ENCODE results near the gene AMZ2. TPM values are rescaled to one million over a fixed set of nuclear protein-coding genes. Genes with fewer than 3 reads are reported as not detected.
A peak's percentile ranks its signal among the peaks of the same experiment; 100 is the strongest.

Gene AMZ2
- total RNA-seq, 1 experiment from 2014 or later, result 59.6 TPM

DNA sequence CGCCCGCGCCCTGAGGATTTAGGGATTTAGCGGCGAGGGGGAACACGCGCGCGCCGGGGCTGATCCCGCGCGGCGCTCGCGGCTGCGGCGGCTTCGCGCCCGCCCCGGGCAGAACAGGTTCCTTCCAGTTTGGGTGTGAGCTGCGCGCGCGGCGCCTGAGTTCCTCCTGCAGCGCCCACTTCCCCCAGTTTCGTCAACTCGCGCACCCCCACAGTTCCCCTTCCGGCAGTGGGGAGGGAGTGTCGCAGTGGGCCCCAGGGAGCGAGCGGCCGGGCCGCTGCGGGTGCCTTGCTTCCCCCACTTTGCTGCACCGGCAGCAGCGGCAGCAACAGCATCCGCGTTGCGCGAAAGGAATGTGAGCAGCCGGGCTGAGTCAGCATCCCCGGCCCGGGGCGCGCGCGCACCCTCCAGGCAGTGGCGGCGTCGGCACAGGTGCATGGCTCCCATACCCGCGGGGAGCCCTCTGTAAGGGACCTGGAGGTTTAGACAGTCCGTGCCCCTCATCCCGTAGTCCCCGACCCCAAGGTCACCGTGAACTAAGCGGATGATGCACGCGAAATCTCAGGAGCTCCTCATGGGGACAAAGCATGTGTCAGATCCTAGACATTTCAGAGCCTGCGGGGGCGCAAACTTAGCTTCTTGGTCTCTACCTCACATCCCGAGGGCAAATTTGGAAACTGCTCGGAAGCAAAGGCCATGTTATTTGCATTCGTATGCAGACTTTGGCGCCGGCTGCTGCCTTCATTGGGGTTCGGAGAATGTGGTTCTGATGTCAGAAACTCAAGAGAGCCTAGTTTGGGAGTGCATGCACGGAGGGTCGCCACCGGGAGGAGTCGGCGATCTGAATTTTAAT lies 44.2 kb downstream of the AMZ2 start:
- no peak for TF ChIP-seq SIN3A (IDR thresholded peaks at IDR 0.05; ENCODE audit: borderline replicate concordance, insufficient read depth, low read depth, low read length)
- no peak for TF ChIP-seq POLR2AphosphoS5 (IDR thresholded peaks at IDR 0.05; ENCODE audit: low read depth, low read length)
- no peak for TF ChIP-seq TCF7L2 (IDR thresholded peaks at IDR 0.05; ENCODE audit: low read depth, low read length)
- TF ChIP-seq, protein P1, sequence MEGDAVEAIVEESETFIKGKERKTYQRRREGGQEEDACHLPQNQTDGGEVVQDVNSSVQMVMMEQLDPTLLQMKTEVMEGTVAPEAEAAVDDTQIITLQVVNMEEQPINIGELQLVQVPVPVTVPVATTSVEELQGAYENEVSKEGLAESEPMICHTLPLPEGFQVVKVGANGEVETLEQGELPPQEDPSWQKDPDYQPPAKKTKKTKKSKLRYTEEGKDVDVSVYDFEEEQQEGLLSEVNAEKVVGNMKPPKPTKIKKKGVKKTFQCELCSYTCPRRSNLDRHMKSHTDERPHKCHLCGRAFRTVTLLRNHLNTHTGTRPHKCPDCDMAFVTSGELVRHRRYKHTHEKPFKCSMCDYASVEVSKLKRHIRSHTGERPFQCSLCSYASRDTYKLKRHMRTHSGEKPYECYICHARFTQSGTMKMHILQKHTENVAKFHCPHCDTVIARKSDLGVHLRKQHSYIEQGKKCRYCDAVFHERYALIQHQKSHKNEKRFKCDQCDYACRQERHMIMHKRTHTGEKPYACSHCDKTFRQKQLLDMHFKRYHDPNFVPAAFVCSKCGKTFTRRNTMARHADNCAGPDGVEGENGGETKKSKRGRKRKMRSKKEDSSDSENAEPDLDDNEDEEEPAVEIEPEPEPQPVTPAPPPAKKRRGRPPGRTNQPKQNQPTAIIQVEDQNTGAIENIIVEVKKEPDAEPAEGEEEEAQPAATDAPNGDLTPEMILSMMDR (IDR thresholded peaks at IDR 0.05), result no peak; the same call in 1 of the 2 replicates
- TF ChIP-seq, protein P2, sequence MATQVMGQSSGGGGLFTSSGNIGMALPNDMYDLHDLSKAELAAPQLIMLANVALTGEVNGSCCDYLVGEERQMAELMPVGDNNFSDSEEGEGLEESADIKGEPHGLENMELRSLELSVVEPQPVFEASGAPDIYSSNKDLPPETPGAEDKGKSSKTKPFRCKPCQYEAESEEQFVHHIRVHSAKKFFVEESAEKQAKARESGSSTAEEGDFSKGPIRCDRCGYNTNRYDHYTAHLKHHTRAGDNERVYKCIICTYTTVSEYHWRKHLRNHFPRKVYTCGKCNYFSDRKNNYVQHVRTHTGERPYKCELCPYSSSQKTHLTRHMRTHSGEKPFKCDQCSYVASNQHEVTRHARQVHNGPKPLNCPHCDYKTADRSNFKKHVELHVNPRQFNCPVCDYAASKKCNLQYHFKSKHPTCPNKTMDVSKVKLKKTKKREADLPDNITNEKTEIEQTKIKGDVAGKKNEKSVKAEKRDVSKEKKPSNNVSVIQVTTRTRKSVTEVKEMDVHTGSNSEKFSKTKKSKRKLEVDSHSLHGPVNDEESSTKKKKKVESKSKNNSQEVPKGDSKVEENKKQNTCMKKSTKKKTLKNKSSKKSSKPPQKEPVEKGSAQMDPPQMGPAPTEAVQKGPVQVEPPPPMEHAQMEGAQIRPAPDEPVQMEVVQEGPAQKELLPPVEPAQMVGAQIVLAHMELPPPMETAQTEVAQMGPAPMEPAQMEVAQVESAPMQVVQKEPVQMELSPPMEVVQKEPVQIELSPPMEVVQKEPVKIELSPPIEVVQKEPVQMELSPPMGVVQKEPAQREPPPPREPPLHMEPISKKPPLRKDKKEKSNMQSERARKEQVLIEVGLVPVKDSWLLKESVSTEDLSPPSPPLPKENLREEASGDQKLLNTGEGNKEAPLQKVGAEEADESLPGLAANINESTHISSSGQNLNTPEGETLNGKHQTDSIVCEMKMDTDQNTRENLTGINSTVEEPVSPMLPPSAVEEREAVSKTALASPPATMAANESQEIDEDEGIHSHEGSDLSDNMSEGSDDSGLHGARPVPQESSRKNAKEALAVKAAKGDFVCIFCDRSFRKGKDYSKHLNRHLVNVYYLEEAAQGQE (IDR thresholded peaks at IDR 0.05; ENCODE audit: insufficient read depth in 1 of 2, low read depth in 2 of 2, low read length in 1 of 2), result no peak
- H3K27ac ChIP-seq (ENCODE audit: low read length), result no peak overlapping the region
- H3K9me3 ChIP-seq (ENCODE audit: control insufficient read depth, insufficient read depth, low read depth, low read length), result no peaks in the 10 kb centered on the region
- no TSS peak for BruUV-seq (replicated peaks)
- no peaks in the 10 kb centered on the region for H3K36me3 ChIP-seq (ENCODE audit: control insufficient read depth, insufficient read depth, low read length)
- in situ Hi-C loops (cut with HindIII; ENCODE audit: low pct_unique_long_range_greater_than_20kb, low sequenced_read_pairs) (no loop called here), intact Hi-C loops (cut with micrococcal nuclease; ENCODE audit: unreplicated experiment) (no loop called here)
- ChIA-PET CTCF (no interaction called here), POLR2A (no interaction called here)
- peak; percentile 75 for ATAC-seq
- H3K27me3 ChIP-seq (ENCODE audit: control insufficient read depth, insufficient read depth, low read length), result peaks cover 4% of the 10 kb centered on the region
- no peak for DNase-seq (ENCODE audit: low read depth, low spot score)
- H3K4me1 ChIP-seq (ENCODE audit: control insufficient read depth, insufficient read depth, low read length), result 0 out of 2 replicates have a peak, but pooled peaks cover 2% of the 10 kb centered on the region
- peak overlapping the region; percentile 51 to 52 for H3K4me3 ChIP-seq (ENCODE audit: low read depth in 2 of 2, low read length in 2 of 2)

DNA sequence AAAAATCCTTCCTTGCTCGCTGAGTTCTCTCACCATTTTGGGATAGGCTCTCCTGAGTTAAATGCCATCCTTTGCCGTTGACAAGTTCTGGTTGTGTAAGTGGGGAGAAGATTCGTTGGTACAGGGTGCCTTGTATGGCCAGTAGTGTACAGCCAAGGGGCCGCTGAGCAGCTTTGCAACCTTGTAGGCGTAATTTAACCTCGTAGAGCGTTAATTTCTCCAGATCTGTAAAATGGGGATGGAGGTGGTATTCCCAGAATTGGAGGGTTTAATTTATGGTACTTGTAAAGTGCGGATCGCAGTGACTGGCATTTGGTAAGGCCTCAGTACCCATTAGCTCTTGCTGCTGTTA lies 44.8 kb downstream of the AMZ2 start:
- H3K4me3 ChIP-seq (ENCODE audit: low read depth in 2 of 2, low read length in 2 of 2), result peak overlapping the region in 1 of 2 experiments; percentile 52; a peak in 2 of 4 replicates

More for the DNA sequence above, 44.8 kb downstream of the AMZ2 start:
- ChIA-PET CTCF (no interaction called here), POLR2A (no interaction called here)
- TF ChIP-seq SIN3A (IDR thresholded peaks at IDR 0.05; ENCODE audit: borderline replicate concordance, insufficient read depth, low read depth, low read length) (no peak), POLR2AphosphoS5 (IDR thresholded peaks at IDR 0.05; ENCODE audit: low read depth, low read length) (no peak), TCF7L2 (IDR thresholded peaks at IDR 0.05; ENCODE audit: low read depth, low read length) (no peak)
- TF ChIP-seq, protein P2 (IDR thresholded peaks at IDR 0.05; ENCODE audit: insufficient read depth in 1 of 2, low read depth in 2 of 2, low read length in 1 of 2), result no peak
- TF ChIP-seq, protein P1 (IDR thresholded peaks at IDR 0.05), result no peak
- H3K27me3 ChIP-seq (ENCODE audit: control insufficient read depth, insufficient read depth, low read length), result peaks cover 4% of the 10 kb centered on the region
- ATAC-seq (no peak), DNase-seq (ENCODE audit: low read depth, low spot score) (no peak)
- H3K36me3 ChIP-seq (ENCODE audit: control insufficient read depth, insufficient read depth, low read length), result no peaks in the 10 kb centered on the region
- in situ Hi-C loops (cut with HindIII; ENCODE audit: low pct_unique_long_range_greater_than_20kb, low sequenced_read_pairs) (no loop called here), intact Hi-C loops (cut with micrococcal nuclease; ENCODE audit: unreplicated experiment) (no loop called here)
- no peak overlapping the region for H3K27ac ChIP-seq (ENCODE audit: low read length)
- 0 out of 2 replicates have a peak, but pooled peaks cover 2% of the 10 kb centered on the region for H3K4me1 ChIP-seq (ENCODE audit: control insufficient read depth, insufficient read depth, low read length)
- no TSS peak for BruUV-seq (replicated peaks)
- H3K9me3 ChIP-seq (ENCODE audit: control insufficient read depth, insufficient read depth, low read depth, low read length), result no peaks in the 10 kb centered on the region
